PC-3 (cell line): Measurements from ENCODE around the gene PLSCR5.

Experiments used
- CTCF ChIP-seq: fragments of 300-600 bp; sonication (generic); conservative IDR thresholded peaks from 2 replicates; pipeline ENCODE4 v1.5.1; 2017; ENCODE audit warnings: antibody characterized with exemption, low read depth, mild to moderate bottlenecking, low read length
- EZH2 ChIP-seq: fragments of 300-600 bp; sonication (generic); IDR thresholded peaks from one replicate; pipeline ENCODE4 v1.6.1; 2017; ENCODE audit warnings: antibody characterized with exemption, mild to moderate bottlenecking, low read length; ENCODE audit not compliant: unreplicated experiment

GRCh38 chr3:146547235-146547835 lies 57.8 kb downstream of the PLSCR5 start:
- TF ChIP-seq CTCF (no peak), EZH2 (no peak)
